ENCODE data around the gene AQP12B.
"Not testable (repeated sequence)": the region's sequence is repeated elsewhere in the genome, so short reads cannot be mapped to it uniquely, and the experiment has no call there.

The AQP12B gene, protein sequence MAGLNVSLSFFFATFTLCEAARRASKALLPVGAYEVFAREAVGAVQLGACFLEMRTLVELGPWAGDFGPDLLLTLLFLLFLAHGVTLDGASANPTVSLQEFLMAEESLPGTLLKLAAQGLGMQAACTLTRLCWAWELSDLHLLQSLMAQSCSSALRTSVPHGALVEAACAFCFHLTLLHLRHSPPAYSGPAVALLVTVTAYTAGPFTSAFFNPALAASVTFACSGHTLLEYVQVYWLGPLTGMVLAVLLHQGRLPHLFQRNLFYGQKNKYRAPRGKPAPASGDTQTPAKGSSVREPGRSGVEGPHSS

DNA sequence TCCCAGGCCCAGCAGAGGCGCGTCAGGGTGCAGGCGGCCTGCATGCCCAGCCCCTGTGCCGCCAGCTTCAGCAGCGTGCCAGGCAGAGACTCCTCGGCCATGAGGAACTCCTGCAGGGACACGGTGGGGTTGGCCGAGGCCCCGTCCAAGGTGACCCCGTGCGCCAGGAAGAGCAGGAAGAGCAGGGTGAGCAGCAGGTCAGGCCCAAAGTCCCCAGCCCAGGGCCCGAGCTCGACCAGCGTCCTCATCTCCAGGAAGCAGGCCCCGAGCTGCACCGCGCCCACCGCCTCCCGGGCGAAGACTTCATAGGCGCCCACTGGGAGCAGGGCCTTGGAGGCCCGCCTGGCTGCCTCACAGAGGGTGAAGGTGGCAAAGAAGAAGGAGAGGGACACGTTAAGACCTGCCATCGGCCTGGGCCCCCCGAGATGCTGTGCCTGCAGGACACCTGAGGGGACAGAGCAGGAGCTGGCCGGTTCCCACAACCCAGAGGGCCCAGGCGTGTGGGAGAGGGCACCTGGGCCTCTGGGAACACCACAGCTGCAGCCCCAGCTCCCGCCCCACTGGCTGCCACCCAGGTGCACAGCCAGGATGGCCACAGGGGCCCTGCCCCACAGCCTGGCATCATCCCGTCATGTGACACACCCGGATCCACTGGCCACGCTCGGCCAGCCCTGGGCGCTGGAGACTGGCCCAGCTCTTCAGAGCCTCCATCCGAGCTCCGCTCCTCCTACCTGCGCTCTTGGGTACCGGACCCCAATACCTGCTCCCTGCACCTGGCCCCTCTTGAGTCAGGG is at the start of gene AQP12B:
Gene AQP12B (minus strand): TSS at position 455 of the 794 bp plus-strand sequence. CDS start 48 bp downstream, at position 407.
- DNase-seq = not testable (repeated sequence)

GRCh38 chr2:240732184-240732583 is 49.5 kb upstream of the AQP12B start:
- DNase-seq = no peak
- TF ChIP-seq POLR2A (IDR thresholded peaks at IDR 0.05; ENCODE audit: low read length) (no peak), GATA1 (IDR thresholded peaks at IDR 0.05; ENCODE audit: low read depth, low read length) (no peak)

GRCh38 chr2:240731178-240731545 is 48.5 kb upstream of the AQP12B start:
- no peak for DNase-seq
- TF ChIP-seq GATA1 (IDR thresholded peaks at IDR 0.05; ENCODE audit: low read depth, low read length) (no peak), POLR2A (IDR thresholded peaks at IDR 0.05; ENCODE audit: low read length) (no peak)

DNA sequence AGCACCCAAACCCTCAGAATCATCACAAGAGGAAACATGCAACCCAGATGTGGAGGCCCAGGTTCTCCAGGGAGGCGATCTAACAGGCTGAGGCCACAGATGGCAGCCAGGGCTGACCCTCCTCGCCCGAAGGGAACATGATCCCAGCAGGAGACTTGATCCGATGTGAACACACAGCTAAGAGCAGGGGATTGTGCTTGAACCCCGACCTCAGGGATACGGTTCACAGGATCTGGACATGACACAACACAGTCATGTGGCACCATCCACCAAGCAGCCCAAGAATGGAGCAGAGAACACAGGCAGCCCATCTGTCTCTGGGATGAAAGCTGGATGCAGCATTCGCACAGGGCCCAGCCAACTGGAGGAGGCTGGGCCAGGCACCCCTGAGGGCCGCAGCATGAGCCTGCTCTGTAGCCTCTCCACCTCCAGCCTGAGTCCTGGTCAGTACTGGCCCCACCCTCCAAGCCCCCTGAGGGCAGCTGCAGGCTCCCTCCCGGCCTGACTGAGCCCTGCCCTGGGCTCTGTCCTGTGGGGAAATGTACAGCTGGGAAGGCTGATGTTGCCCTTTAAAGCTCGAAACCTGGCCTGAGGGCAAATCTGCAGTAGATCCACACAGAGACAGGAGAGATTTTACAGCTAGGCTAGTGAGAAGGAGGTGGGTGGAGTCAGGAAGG is 48.0 kb upstream of the AQP12B start:
- no peak for DNase-seq
- TF ChIP-seq GATA1 (IDR thresholded peaks at IDR 0.05; ENCODE audit: low read depth, low read length) = no peak
- TF ChIP-seq POLR2A (IDR thresholded peaks at IDR 0.05; ENCODE audit: low read length) = no peak

DNA sequence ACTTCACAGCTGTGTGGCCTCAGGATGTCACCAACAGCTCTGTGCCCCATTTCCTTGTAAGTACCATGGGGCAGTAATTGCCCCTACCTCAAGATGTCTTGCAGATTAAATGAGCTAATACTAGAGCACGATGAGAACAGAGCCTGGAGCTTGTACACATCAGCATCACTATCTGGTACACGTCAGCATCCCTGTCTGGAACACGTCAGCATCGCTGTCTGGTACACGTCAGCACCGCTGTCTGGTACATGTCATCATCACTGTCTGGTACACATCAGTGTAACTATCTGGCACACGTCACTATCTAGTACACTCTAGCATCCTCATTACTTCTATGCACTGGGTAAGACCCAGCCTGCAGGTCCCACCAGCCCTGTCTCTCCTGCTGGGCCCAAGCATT is 46.1 kb upstream of the AQP12B start:
- no peak for TF ChIP-seq GATA1 (IDR thresholded peaks at IDR 0.05; ENCODE audit: low read depth, low read length)
- TF ChIP-seq POLR2A (IDR thresholded peaks at IDR 0.05; ENCODE audit: low read length) = no peak
- DNase-seq = no peak

GRCh38 chr2:240728361-240728760 is 45.7 kb upstream of the AQP12B start:
- no peak for DNase-seq
- no peak for TF ChIP-seq POLR2A (IDR thresholded peaks at IDR 0.05; ENCODE audit: low read length)
- TF ChIP-seq GATA1 (IDR thresholded peaks at IDR 0.05; ENCODE audit: low read depth, low read length) = no peak

DNA sequence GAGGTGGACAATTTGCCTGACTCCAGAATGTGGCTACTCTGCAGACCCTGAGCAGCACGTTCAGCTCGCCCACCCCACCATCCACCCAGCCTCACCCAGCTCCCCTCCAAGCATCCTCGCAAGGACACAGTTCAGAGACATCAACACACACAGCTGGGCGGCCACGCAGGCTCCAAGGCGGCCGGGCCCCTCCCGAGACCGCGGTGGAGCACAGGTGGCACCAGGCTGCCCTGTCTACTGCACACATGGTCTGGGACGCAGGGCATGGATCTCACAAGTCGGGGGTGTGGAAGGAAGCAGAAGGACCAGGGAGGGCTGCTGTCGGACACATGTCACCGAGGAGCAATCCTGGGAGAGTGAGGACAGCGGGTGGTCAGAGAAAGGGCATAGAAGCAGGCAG is 45.2 kb upstream of the AQP12B start:
- DNase-seq = no peak
- TF ChIP-seq GATA1 (IDR thresholded peaks at IDR 0.05; ENCODE audit: low read depth, low read length) (no peak), POLR2A (IDR thresholded peaks at IDR 0.05; ENCODE audit: low read length) (no peak)

DNA sequence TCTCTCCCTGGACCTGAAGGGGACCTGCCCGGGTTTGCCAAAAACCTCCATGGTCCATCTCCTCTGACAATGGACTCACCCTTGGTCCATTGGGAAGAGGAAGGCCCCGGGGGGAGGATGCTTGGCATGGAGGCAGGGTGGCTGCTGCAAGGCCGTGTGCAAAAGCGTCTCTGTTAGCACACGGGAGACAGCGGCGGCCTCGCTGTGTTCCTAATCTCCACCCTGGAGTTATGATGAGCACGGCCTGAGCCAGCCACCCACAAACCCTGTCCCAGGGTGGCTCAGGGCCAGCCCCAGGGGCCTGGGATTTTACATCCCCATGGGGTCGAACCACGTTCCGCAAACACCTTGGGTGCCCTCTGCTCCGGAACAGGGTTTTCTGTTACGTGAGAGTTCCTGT is 44.8 kb upstream of the AQP12B start:
- TF ChIP-seq POLR2A (IDR thresholded peaks at IDR 0.05; ENCODE audit: low read length) (no peak), GATA1 (IDR thresholded peaks at IDR 0.05; ENCODE audit: low read depth, low read length) (no peak)
- no peak for DNase-seq

- TF ChIP-seq GATA1 (IDR thresholded peaks at IDR 0.05; ENCODE audit: low read depth, low read length) = no peak
- no peak for TF ChIP-seq POLR2A (IDR thresholded peaks at IDR 0.05; ENCODE audit: low read length)
- DNase-seq = no peak
Measured at GRCh38 chr2:240726876-240727275, 44.2 kb upstream of the AQP12B start.

DNA sequence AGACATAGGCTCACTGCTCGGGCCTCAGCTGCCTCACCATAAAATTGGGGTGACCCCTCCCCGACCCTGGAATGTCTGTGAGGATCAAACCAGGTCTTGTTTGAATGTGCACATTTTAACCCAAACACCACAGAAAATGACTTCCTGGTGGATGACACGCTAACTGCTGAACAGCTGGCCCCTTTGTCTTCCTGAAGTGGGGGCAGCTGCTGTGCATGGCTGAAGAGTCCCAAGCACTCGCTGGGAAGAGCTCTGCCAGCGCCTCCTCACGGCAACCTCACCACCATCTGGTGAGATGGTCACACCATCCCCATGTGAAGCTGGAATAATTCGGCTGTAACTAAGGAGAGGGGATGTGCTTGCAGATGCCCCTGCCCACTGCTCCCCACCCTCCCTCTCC is 43.0 kb upstream of the AQP12B start:
- DNase-seq = no peak
- TF ChIP-seq GATA1 (IDR thresholded peaks at IDR 0.05; ENCODE audit: low read depth, low read length) (no peak), POLR2A (IDR thresholded peaks at IDR 0.05; ENCODE audit: low read length) (no peak)

DNA sequence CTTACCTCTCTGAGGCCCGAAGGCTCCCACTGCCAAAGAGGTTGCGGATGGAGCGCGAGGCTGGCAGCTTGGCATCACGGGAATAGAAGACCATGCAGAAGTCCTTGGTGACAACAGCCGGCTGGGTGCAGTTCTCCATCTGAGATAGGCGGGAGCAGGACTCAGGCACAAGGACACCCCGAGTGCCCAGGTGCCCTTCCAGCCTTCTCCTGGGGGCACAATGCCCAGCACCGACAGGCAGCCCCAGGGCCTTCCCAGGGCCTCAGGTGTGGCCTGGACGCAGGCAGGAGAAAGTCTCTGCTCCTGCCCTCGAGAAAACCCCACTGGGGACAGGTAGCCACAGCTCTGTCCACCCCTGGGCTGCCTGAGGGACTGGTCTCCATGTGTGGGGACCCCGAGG is 42.6 kb upstream of the AQP12B start:
- TF ChIP-seq GATA1 (IDR thresholded peaks at IDR 0.05; ENCODE audit: low read depth, low read length) (no peak), POLR2A (IDR thresholded peaks at IDR 0.05; ENCODE audit: low read length) (no peak)
- no peak for DNase-seq

DNA sequence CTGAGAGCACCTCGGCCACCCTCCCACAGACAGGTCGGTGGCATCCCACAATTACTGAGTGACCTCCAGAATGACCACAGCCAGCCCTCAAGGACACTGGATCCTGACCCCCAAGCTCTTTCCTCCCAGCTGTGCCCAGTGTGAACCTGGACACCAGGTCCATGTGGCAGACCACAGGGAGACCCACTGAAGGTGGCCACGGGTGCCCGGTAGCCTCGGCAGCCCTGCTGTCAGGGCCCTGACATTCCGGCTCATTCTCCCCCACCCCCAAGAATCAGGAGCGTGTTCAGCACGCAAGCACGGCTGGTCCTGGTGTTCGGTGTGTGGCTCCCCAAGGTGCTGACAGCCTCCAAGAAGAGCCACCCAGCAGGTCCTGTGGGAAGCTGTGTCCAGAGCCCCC is 41.7 kb upstream of the AQP12B start:
- no peak for TF ChIP-seq POLR2A (IDR thresholded peaks at IDR 0.05; ENCODE audit: low read length)
- TF ChIP-seq GATA1 (IDR thresholded peaks at IDR 0.05; ENCODE audit: low read depth, low read length) = no peak
- DNase-seq = no peak

DNA sequence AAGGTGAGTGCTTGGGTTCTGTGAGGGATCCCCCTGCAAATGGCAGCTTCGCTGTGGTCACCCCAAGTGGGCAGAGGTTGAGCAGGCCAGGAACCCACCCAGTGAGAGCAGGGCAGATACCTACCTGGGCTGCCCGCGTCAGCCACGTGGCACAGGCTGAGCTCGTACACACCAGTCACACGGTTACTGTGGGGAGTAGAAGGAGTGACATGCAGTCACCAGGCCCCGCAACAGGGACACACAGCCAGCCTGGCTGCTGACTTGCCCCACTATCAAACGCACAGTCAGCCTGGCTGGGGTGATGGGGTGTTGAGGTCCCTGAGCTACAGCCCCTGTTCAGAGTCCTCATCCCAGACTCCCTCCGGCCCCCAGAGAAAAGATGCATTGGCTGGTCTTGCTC is 41.2 kb upstream of the AQP12B start:
- no peak for DNase-seq
- TF ChIP-seq GATA1 (IDR thresholded peaks at IDR 0.05; ENCODE audit: low read depth, low read length) (no peak), POLR2A (IDR thresholded peaks at IDR 0.05; ENCODE audit: low read length) (no peak)
